Urothelium cell line (cell line): ENCODE measurements around the gene ARHGEF7.
"Not testable (repeated sequence)": the region's sequence is repeated elsewhere in the genome, so short reads cannot be mapped to it uniquely, and the experiment has no call there.

ENCODE experiments used
- DNase-seq: peaks from one replicate; pipeline ENCODE4 v3.0.0; 2011; ENCODE audit warnings: low spot score, mixed read lengths
- FAIRE-seq: peaks from 2 replicates; lab custom pipeline; 2011; peaks lifted over from hg19 to GRCh38; lab: Jason Lieb, UNC

ARHGEF7 gene

GRCh38 chr13:111245576-111246384, 130.7 kb downstream of the ARHGEF7 start:
- DNase-seq, result no peak
- no peak for FAIRE-seq

- no peak for DNase-seq
- FAIRE-seq, result no peak
These were observed 132.4 kb downstream of the ARHGEF7 start for GRCh38 chr13:111247552-111247951.

- FAIRE-seq (no peak), DNase-seq (no peak)
These were observed 133.7 kb downstream of the ARHGEF7 start for GRCh38 chr13:111248822-111249221.

GRCh38 chr13:111249637-111250360, 134.7 kb downstream of the ARHGEF7 start:
- FAIRE-seq (no peak), DNase-seq (no peak)

GRCh38 chr13:111251646-111252445, 136.7 kb downstream of the ARHGEF7 start:
- no peak for DNase-seq
- no peak for FAIRE-seq

- no peak for DNase-seq
- FAIRE-seq, result no peak
These were observed 137.6 kb downstream of the ARHGEF7 start for GRCh38 chr13:111252446-111253364.

GRCh38 chr13:111253365-111253872, 138.3 kb downstream of the ARHGEF7 start:
- FAIRE-seq, result no peak
- DNase-seq, result no peak

GRCh38 chr13:111255228-111255790, 140.2 kb downstream of the ARHGEF7 start:
- no peak for DNase-seq
- FAIRE-seq, result no peak

GRCh38 chr13:111256458-111256857, 141.3 kb downstream of the ARHGEF7 start:
- FAIRE-seq (no peak), DNase-seq (no peak)

- DNase-seq, result no peak
- FAIRE-seq, result no peak
These were observed 141.8 kb downstream of the ARHGEF7 start for GRCh38 chr13:111256946-111257345.

GRCh38 chr13:111257899-111258298, 142.8 kb downstream of the ARHGEF7 start:
- not testable (repeated sequence) for FAIRE-seq, DNase-seq

- FAIRE-seq (no peak), DNase-seq (no peak)
These were observed 143.5 kb downstream of the ARHGEF7 start for GRCh38 chr13:111258637-111259036.

GRCh38 chr13:111259058-111259457, 143.9 kb downstream of the ARHGEF7 start:
- FAIRE-seq (no peak), DNase-seq (no peak)

GRCh38 chr13:111261326-111261725, 146.2 kb downstream of the ARHGEF7 start:
- FAIRE-seq (no peak), DNase-seq (no peak)

GRCh38 chr13:111262281-111262680, 147.2 kb downstream of the ARHGEF7 start:
- no peak for FAIRE-seq
- no peak for DNase-seq

- no peak for DNase-seq
- FAIRE-seq, result no peak
These were observed 147.6 kb downstream of the ARHGEF7 start for GRCh38 chr13:111262715-111263114.

GRCh38 chr13:111263566-111263965, 148.5 kb downstream of the ARHGEF7 start:
- FAIRE-seq (no peak), DNase-seq (no peak)

GRCh38 chr13:111265006-111265700, 150.0 kb downstream of the ARHGEF7 start:
- FAIRE-seq (no peak), DNase-seq (no peak)

- DNase-seq (no peak), FAIRE-seq (no peak)
These were observed 150.6 kb downstream of the ARHGEF7 start for GRCh38 chr13:111265701-111266035.
